Loucy (cell line): ENCODE measurements around the gene CNN2.

Experiments used
- H2AFZ ChIP-seq: fragments of 200-600 bp; sonication (generic); 2 replicates; pipeline ENCODE4 v1.6.0; 2016; ENCODE audit warnings: antibody characterized with exemption, mild to moderate bottlenecking, low read length, moderate library complexity
- H3F3A ChIP-seq: fragments of 200-600 bp; 2 replicates; pipeline ENCODE4 v1.6.0; 2016; ENCODE audit warnings: antibody characterized with exemption, low read depth, mild to moderate bottlenecking
- H3K27me3 ChIP-seq: fragments of 200-600 bp; sonication (generic); 2 replicates; pipeline ENCODE4 v1.6.1; 2014; ENCODE audit warnings: low read length, mild to moderate bottlenecking; ENCODE audit not compliant: insufficient read depth, poor library complexity, severe bottlenecking
- H3K36me3 ChIP-seq: fragments of 200-600 bp; sonication (generic); 2 replicates; pipeline ENCODE4 v1.6.1; 2016; ENCODE audit warnings: low read length; ENCODE audit not compliant: insufficient read depth
- H3K4me1 ChIP-seq: fragments of 200-600 bp; sonication (generic); 2 replicates; pipeline ENCODE4 v1.5.1; 2014; ENCODE audit warnings: low read length, mild to moderate bottlenecking; ENCODE audit not compliant: insufficient read depth, poor library complexity, severe bottlenecking
- H3K4me2 ChIP-seq: fragments of 200-600 bp; sonication (generic); 2 replicates; pipeline ENCODE4 v1.6.0; 2014; ENCODE audit warnings: antibody characterized with exemption, low read length, low read depth, mild to moderate bottlenecking; ENCODE audit not compliant: poor library complexity, severe bottlenecking
- H3K4me3 ChIP-seq: fragments of 200-600 bp; sonication (generic); 2 replicates; pipeline ENCODE4 v1.5.1; 2014; ENCODE audit warnings: low read length, mild to moderate bottlenecking, mixed read lengths; ENCODE audit not compliant: poor library complexity, severe bottlenecking
- H3K79me2 ChIP-seq: fragments of 200-600 bp; sonication (generic); 2 replicates; pipeline ENCODE4 v1.6.1; 2014; ENCODE audit warnings: low read length; ENCODE audit not compliant: insufficient read depth
- H3K9ac ChIP-seq: fragments of 200-600 bp; sonication (generic); 2 replicates; pipeline ENCODE4 v1.6.0; 2014; ENCODE audit warnings: mild to moderate bottlenecking, low read depth, low read length, moderate library complexity; ENCODE audit not compliant: poor library complexity, severe bottlenecking
- H3K9me2 ChIP-seq: fragments of 200-600 bp; sonication (generic); replicated peaks from 2 replicates; pipeline ENCODE4 v1.6.1; 2016; ENCODE audit warnings: low read depth, low read length, mixed read lengths
- H3K9me3 ChIP-seq: fragments of 200-600 bp; sonication (generic); 2 replicates; pipeline ENCODE4 v1.6.1; 2014; ENCODE audit warnings: mild to moderate bottlenecking, antibody characterized with exemption, low read length, low read depth; ENCODE audit not compliant: insufficient read depth
- H4K20me1 ChIP-seq: fragments of 200-600 bp; sonication (generic); 2 replicates; pipeline ENCODE4 v1.6.0; 2014; ENCODE audit warnings: antibody characterized with exemption, low read length, mild to moderate bottlenecking; ENCODE audit not compliant: insufficient read depth, poor library complexity, severe bottlenecking
- CTCF ChIP-seq: fragments of 200-600 bp; sonication (generic); conservative IDR thresholded peaks from 2 replicates; pipeline ENCODE4 v1.5.1; 2014; ENCODE audit warnings: mild to moderate bottlenecking, antibody characterized with exemption, low read length
- EZH2phosphoT487 ChIP-seq: fragments of 200-600 bp; IDR thresholded peaks from 2 replicates; pipeline ENCODE4 v1.6.1; 2018; ENCODE audit warnings: antibody characterized with exemption, mild to moderate bottlenecking, moderate library complexity, borderline replicate concordance

Gene CNN2

GRCh38 chr19:1062387-1063029 lies 36.1 kb downstream of the CNN2 start:
- Histone ChIP-seq H3K36me3 (no peaks in the 10 kb centered on the region), H3K79me2 (peaks cover 1% of the 10 kb centered on the region; the same call in 1 of the 2 replicates), H3F3A (no peaks in the 10 kb centered on the region), H3K4me2 (no peak overlapping the region), H3K4me1 (peaks cover 12% of the 10 kb centered on the region), H4K20me1 (no peaks in the 10 kb centered on the region), H2AFZ (no peak overlapping the region), H3K4me3 (no peak overlapping the region), H3K9ac (no peak overlapping the region), H3K9me3 (peaks cover 13% of the 10 kb centered on the region; the same call in 1 of the 2 replicates), H3K9me2 (no peaks in the 10 kb centered on the region), H3K27me3 (no peaks in the 10 kb centered on the region)
- TF ChIP-seq CTCF (no peak), EZH2phosphoT487 (no peak)

GRCh38 chr19:1063030-1063908 lies 36.9 kb downstream of the CNN2 start:
- H3K4me3 ChIP-seq = no peak overlapping the region
- no peaks in the 10 kb centered on the region for H3K36me3 ChIP-seq
- H3K4me1 ChIP-seq = peaks cover 12% of the 10 kb centered on the region

More at GRCh38 chr19:1063030-1063908, 36.9 kb downstream of the CNN2 start:
- Histone ChIP-seq H3F3A (no peaks in the 10 kb centered on the region), H3K9me2 (no peaks in the 10 kb centered on the region), H3K79me2 (peaks cover 9% of the 10 kb centered on the region; the same call in 1 of the 2 replicates), H3K9me3 (peaks cover 6% of the 10 kb centered on the region; the same call in 1 of the 2 replicates), H3K4me2 (no peak overlapping the region), H4K20me1 (no peaks in the 10 kb centered on the region), H3K9ac (no peak overlapping the region), H3K27me3 (no peaks in the 10 kb centered on the region), H2AFZ (no peak overlapping the region)
- TF ChIP-seq CTCF (no peak), EZH2phosphoT487 (no peak)
